CD4-positive, alpha-beta T cell treated with Interleukin-2 at 100 ng/mL for 4 hours (primary cell): Measurements from ENCODE around the gene SLC2A4RG.

Source experiments
- DNase-seq: peaks from one replicate; pipeline ENCODE4 v3.0.0-alpha.2; 2020; ENCODE audit warnings: low spot score

Gene SLC2A4RG

GRCh38 chr20:63699466-63700198 lies 39.9 kb upstream of the SLC2A4RG start:
- no peak for DNase-seq

DNA sequence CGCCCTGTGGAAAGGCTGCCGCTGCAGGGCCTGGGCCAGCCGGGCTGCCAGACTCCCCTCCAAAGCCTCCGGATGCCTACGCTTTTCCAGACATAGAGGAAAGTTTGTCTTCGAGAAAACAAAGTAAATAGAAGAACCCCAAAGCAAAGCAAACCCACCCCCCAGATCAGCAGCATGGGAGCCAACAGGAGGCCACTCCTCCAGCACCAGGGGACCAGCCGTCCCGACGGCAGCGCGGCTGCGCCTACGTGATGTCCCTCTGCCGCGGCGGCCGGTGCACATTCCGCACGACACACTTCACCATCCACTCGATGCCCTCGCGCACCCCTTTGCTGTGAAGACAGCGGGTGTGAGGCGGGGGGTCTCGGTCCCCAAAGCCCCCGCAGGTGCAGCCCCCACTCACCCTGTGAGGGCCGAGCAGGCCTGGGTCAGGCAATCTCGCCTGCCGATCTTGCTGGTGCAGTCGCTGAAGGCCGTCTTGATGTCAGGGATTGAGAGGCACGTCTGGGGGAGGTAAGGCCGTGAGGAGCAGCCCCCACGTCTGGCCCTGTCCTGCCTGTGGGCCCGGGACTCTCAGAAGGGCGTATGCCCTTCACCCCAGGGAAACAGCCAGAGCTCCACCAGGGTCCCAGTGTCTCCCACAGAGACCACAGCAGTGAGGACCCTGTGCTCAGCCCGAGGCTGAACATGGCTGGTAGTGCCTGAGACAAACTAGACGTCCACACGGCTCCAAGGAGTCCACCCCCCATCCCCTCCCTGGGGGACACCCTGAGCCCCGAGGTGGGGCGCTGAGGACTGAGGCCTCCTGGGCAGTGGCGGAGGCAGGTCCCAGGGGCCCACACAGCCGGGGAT lies 39.2 kb upstream of the SLC2A4RG start:
- no peak for DNase-seq

GRCh38 chr20:63701051-63701328 lies 38.6 kb upstream of the SLC2A4RG start:
- DNase-seq = no peak

GRCh38 chr20:63701329-63702035 lies 38.1 kb upstream of the SLC2A4RG start:
- DNase-seq = no peak

DNA sequence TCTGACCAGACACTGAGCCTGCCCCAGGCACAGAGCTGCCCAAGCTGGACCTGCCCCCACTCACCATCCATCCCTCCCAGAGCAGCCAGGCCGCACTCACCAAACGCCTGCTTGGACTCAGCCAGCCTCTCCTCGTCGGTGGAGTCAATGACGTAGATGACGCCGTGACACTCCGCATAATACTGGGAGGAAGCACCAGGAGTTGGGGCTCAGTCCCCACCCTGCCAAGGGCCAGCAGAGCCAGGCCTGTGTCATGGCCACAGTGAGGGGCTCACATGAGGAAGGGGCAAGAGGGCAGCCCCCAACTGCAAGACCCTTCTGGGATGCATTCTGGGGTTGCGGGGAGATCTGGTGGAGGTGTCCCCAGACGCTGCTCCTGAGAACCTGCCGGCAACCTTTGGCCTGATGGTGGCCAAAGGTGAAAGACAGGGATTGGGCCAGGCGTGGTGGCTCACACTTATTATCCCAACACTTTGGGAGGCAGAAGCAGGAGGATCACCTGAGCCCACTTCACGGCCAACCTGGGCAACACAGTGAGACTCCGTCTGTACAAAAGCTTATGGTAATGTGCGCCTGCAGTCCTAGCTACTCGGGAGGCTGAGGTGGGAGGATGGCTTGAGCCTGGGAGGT lies 37.4 kb upstream of the SLC2A4RG start:
- DNase-seq = no peak

DNA sequence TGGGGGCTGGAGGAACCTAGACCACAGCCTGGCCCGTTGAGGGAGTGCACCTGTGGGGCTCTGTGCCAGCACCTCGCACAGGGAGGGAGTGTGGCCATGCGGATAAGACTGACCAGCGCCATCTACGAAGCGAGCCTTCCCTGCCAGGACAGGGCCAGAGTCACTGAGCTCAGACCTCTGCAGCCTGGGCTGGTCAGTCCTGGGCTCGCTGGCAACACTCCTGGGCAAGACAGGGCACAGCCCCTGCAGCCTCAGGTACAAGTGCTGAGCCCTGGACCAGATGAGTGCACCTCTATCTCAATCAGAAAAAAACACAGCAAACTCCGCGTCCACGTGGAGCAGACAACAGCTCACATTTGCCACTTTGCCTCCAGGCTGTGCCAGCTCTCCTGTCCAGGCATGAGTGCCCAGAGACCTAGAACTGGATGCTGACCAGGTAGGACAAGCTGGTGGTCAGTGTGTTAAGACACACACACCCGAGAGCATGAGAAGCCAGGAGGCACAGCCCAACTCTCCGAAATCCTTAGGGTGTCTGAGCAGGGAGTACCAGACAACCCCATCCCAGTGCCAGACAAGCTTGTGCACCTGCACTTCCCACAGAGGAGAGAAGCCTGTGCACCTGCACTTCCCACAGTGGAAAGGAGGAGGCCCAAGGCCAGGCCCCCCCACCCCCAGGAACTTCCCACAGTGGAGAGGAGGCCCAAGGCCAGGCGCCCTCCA lies 36.7 kb upstream of the SLC2A4RG start:
- no peak for DNase-seq

GRCh38 chr20:63703471-63703975 lies 36.1 kb upstream of the SLC2A4RG start:
- no peak for DNase-seq

DNA sequence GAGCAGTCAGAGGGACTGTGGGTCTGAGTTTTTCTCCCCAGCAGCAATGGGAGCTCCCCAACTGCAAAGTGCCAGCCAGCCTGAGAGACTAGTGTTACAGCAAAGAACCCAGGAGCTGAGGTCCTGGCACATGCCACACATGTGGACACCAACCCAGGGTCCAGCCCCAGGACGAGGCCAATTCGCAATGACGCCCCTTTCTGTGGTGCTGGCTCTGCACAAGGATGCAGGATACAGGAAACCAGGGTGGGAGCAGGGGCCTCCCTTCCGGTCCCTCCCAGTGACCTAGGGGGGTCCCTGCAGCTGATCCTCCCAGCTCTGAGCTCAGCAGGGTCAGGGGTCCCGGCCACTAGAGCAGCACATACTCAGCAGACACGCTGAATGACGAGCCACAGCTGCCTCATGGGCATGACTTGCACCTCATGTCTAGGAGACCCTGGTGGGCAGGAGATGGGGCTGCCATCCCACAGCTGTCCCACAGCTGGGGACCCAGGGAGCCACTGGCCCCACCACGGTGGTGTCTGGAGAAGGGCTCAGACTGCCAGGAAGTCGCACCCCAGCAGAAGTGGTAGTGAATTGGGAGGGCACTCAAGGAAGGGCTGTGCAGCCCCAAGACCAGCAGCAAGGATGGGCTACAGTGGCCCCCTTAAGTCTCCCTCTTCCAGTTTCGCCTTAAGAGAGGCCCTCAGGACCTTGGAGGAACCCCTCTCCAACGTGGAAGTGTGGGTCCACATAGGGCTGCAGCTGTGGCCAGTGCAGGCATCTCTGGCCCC lies 35.4 kb upstream of the SLC2A4RG start:
- DNase-seq = no peak

DNA sequence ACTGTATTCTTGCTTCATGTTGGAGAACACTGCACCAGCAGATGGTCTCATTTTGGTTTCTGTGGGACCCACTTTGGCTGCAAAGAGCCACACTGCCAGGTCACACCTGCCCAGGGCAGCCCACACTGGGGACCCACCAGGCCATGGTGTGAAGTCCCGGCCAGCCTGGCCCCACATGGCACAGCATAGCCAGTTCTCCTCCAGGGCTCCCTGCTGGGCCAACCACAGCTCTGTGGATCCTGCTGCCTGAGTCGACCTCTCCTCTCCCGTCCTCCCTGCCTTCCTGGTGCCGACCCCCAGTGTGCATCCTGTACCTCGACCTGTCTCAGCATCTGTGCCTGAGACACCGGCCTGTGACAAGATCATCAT lies 34.8 kb upstream of the SLC2A4RG start:
- no peak for DNase-seq

GRCh38 chr20:63705232-63706026 lies 34.1 kb upstream of the SLC2A4RG start:
- DNase-seq = no peak

DNA sequence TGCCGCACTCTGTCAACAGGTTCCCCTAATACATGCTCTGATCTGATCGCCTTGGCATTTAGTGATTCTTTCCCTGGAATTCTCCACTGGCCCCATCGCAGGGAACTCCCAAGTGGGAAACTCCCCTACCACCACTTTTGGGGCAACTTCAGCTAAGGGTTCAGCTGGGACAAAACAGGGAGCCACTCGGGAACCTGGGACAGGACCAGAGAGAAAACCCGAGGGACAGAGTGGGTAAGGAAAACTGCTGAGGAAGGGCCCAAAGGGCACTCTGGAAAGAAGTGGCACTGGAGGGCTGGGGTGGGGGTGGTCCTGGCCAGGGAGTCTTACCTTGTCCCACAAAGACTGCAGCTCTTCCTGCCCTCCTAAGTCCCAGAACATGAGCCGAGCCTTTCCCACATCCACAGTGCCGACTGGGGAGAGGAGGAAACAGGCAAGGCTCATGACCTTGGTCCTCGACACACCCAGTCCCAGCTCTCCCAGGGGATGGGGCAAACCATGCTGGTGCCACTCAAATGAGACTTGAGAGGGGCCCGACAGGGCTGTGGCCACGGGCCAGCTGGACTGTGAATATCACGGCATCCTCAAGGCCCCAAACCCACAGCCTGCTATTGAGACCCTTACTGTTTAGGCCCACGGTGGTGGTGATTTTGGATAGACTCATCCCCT lies 33.4 kb upstream of the SLC2A4RG start:
- DNase-seq = no peak

GRCh38 chr20:63706852-63707557 lies 32.6 kb upstream of the SLC2A4RG start:
- DNase-seq = peak; percentile 68

GRCh38 chr20:63707558-63708300 lies 31.8 kb upstream of the SLC2A4RG start, which contains the start of the genes ARFRP1 and ZGPAT:
ARFRP1 (minus strand) TSS chr20:63707976; CDS start chr20:63707091, 885 bp downstream.
ZGPAT (plus strand) TSS chr20:63708039; CDS start chr20:63708581, 542 bp downstream.
- peak; percentile 89 for DNase-seq

GRCh38 chr20:63708301-63709148 lies 31.1 kb upstream of the SLC2A4RG start:
- no peak for DNase-seq

DNA sequence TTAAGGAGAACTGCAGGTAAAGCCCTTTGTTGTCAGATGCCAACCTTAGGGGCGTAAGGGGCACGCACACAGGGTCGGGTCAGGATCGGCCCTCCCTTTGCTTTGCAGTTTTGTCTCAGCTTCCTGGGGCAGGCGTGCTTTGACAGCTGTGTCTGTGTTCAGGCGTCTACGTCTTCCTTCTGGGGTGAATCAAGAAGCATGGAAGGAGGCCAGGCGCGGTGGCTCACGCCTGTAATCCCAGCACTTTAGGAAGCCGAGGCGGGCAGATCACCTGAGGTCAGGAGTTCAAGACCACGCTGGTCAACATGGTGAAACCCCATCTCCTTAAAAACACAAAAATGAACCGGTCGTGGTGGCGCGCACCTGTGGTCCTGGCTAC lies 30.4 kb upstream of the SLC2A4RG start:
- no peak for DNase-seq

- no peak for DNase-seq
Measured at GRCh38 chr20:63711085-63711645, 28.4 kb upstream of the SLC2A4RG start.

- DNase-seq = no peak
Measured at GRCh38 chr20:63712191-63712590, 27.4 kb upstream of the SLC2A4RG start.
